NCI-H1105 (cell line): Measurements from ENCODE around the gene TSPEAR.

Source experiments
- DNase-seq: peaks from one replicate; lab custom pipeline; 2025; lab: John Stamatoyannopoulos, UW

Gene TSPEAR

DNA sequence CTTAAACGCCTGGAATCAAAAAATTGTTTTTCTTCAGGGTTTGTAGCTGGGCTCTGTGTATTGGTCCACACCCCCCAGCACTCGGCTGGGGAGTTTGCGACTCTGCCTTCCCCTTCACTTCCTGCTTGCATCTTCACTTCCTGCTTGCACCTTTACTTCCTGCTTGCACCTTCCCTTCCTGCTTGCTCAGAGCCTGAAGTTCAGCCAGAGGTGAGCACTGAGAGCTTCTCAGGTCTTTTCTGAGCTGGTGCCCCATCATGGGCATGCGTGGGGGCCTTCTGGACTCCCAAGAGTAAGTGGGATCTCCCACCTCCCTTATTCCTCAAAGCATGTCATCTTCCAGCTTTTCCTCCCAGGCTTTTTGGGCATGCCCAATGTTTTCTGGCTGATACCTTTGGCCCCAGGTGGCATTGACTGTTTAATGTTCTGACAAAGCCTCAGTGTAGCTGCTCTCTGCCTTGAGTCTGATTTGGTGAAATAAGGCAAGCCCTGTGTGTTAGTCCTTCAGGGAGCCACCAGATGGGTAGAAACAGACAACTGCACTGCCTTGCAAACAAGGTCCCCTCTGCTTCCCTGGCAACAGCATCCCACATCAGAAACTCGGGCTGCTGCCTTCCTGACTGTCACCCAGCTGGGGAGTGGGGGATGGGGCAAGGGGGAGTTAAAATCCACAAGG, 163.6 kb downstream of the TSPEAR start:
- DNase-seq = no peak

- DNase-seq = no peak
Measured at GRCh38 chr21:44544566-44544965, 166.8 kb downstream of the TSPEAR start.

GRCh38 chr21:44542716-44543115, 168.7 kb downstream of the TSPEAR start:
- no peak for DNase-seq

- no peak for DNase-seq
Measured at GRCh38 chr21:44540741-44541288, 170.6 kb downstream of the TSPEAR start.

DNA sequence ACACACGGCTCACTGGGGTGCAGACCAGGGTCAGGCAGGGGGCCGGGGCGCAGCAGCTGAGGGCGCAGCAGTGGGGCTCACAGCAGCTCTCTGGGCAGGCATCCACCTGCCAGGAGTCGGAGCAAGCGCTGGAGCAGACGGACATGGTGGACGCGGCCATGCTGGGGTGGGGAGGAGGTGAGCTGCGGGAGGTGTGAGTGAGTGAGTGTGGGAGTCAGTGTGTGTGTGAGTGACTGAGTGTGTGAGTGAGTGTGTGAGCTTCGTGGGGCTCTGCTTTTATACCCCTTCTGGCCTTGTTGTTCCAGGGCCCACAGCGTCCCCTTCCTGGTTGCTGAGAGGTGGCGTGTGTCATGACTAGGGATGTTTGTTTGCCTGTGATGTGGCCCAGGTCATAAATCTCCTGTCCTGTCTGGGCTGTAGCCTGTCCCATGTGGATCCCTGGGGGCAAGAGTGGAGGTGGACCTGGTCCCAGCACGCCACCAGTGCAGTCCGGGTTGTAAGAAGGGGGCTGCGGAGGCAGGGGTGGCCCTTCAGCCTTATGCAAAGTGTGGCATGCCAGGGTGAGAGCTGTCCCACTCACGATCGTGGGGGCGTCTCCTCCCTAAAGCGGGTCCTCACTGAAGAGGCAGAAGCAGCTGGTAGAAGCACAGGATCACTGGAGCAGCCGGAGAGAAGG, 171.2 kb downstream of the TSPEAR start, which contains the start of gene KRTAP10-1:
Gene KRTAP10-1 (minus strand): TSS at position 205 of the 676 bp plus-strand sequence. CDS start 45 bp downstream, at position 160.
- no peak for DNase-seq

DNA sequence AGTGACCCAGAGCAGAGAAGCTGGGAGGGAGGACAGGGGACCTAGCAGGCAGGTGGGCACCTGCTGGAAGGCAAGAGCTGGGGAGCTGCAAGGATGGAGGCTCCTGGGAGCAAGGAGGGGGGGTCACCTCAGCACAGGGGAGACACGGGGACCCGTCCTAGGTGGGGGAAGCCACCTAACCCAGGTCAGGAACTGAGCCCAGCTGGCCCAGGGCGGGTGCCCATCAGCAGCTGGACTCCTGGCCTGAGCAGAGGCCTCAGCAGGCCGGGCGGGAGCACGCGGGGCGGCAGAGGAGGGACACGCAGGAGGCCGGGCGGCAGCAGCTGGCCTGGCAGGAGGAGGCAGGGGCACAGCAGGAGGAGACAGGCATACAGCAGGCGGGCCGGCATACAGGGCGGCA, 172.3 kb downstream of the TSPEAR start:
- DNase-seq = no peak

- no peak for DNase-seq
Measured at GRCh38 chr21:44537930-44538911, 173.2 kb downstream of the TSPEAR start.

- DNase-seq = no peak
Measured at GRCh38 chr21:44535963-44536362, 175.4 kb downstream of the TSPEAR start.

DNA sequence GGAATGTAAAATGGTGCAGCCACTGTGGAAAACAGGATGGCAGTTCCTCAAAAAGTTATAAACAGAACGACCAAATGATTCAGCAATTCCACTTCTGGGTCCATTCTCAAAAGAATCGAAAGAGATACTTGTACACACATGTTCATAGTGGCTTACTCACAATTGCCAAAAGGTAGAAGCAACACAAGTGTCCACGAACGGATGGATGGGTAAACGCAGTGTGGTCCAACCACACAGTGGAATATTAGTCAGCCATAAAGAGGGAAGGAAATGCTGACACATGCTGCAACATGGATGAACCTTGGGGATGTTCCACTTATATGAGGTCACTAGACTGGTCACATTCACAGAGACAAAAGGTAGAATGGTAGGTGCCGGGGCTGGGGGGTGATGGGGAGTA, 176.7 kb downstream of the TSPEAR start:
- no peak for DNase-seq

- DNase-seq = no peak
Measured at GRCh38 chr21:44533891-44534627, 177.3 kb downstream of the TSPEAR start.

- DNase-seq = no peak
Measured at GRCh38 chr21:44533121-44533890, 178.1 kb downstream of the TSPEAR start.

DNA sequence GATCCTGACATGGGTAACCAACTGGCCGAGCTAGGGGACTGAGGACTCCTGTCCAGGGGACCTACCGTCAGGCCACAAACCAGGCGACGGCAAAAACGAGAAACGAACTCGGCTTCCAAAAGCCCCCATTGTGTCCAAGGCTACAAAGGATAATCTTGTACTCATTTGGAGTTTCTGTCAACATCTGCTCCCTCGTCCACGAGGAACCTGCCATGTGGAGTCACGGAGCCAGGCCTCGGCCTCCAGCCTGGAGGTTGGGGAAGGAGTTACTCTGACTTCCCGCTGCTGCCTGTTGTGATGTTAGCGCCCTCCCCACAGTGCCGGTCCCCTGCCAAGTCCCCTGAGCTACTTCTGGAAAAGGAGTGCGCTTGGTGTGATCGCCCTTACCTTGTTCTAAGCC, 178.7 kb downstream of the TSPEAR start:
- no peak for DNase-seq

DNA sequence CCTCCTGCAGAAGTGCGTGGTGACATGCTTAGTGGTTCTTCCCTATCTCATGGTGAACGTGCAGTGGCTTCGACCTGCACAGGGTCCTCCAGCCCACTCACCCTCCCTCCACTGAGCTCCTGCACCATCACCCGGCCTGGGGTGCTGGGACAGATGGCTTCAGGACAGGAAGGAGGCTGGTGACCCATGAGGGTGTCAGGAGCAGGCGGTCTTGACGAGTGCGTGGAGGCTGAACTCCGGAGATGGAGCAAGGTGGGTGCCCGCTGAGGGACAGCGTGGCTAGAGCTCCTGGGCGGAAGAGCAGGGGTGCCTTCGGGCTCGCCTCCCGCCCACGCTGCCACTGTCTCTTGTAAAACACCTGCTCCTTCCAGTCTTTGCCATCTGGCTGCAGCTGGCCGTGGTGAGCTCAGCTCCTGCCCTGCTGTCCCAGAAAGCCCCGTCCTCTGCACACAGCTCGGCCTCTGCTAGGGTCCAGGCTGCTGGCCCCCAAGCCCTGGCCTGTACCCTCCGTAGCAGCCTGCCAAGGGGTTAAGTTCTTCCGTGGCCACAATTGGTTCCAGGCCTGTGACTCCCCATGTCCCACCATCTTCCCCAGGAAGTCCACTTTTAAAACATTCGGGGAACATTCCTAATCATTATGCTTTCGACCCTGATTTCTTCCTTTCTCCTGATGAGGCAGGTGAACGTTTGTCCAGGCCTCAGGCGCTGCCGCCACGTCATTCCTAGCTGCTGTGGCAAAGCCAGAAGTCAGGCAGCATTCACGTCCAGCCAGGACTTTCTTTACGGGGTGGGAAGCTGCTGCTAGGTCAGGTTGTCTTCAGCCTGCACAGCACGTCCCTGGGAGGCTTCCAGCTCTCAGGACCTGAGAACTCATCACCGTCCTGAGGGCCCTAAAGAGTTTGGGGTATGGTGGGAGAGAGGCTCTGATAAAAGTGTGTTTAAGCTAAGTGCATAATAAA, 179.5 kb downstream of the TSPEAR start:
- DNase-seq = no peak

DNA sequence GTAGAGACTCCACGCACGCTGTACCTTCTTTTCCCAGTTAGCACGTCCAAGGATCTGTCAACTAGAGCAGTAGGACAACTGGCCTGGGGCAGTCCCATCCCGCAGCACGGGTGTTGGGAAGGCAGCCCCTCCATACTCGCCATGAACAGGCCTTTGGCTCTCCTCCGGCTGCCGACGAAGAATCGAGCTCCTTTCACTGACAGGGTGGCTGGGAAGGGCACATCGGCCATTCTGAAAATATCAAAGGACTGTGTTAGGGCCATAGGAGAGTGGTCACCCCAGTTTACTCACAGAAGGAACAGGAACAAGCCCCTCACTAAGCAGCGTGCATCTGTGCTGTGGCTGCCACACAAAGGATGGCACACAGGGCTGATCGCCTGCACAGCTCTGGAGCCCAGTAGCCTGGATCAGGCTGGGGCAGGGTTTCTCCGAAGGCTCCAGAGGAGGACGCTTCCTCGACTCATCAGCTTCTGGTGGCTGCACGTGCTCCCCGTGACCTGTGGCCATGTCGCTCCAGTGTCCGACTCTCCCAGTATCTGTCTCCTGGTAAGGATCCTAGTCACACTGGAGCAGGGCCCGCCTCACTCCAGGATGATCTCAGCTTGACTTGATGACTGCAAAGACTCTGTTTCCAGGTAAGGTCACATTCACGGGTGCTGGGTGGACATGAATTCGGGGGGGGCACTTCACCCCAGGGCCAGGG, 180.3 kb downstream of the TSPEAR start:
- DNase-seq = no peak

GRCh38 chr21:44530221-44530902, 181.0 kb downstream of the TSPEAR start:
- no peak for DNase-seq

DNA sequence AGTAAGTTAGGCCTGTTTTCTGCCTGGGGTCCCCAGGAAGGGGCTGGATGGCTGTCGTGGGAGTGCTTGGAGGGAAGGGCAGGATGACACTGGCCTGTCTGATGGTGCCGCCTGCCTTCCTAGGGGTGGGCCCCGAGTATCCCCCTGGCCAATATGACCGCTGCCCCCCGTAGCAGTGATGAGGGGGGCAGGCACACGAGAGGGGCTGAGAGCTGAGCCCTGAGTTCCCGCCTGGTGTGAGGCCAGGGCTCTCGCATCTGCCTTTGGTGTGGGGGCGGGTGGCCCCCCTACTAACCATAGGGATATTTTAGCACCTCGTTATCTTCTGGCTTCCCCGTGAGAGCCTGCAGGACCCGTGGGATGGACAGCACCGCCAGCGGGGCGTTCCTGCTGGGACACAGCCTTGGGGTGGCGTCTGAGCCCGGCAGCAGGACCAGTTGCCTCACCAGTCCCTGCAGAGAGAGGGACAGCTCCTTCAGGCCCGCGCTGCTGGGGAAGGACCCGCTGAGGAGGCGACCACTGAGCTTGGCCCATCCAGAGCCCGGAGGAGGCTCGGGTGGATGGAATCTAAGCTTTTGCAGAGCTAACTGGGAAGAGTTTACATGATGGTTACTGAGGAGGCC, 181.8 kb downstream of the TSPEAR start:
- no peak for DNase-seq

DNA sequence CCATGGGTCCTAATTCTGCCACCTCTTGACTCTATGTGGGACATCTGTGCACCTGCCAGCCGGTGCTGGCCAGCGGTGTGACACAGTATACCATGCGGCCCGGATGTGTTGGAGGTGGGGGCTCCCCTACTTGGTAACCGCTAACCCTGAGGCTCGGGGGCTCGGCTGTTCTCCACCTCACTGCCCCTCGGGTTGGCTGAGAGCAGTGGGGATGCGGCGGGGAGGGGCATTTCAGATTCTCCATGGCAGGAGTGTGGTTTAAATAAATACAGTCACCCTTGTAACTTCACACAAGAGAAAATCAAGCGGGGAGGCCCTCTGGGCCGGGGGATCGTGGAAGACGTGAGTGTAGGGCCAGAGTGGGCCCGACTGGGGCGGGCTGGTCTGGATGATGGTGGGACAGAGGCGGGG, 182.4 kb downstream of the TSPEAR start:
- no peak for DNase-seq

DNA sequence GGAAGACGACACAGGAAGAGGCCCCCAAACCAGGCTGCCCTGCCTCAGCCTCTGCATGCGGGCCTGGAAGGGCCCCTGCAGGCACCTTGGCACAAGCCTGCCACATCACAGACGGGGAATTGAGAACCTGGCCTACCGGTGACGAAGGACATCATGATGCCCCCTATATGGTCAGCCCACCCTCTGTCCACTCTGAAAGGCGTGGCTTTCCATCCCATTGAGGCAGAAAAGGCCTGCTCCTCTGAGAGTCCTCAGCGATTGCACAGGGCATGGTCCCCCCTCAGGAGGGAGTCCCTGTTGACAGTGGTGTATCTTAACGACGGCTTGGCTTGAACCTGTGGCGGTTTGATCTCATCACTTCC, 182.8 kb downstream of the TSPEAR start:
- no peak for DNase-seq
